ENCODE results near the gene NCL.

DNA sequence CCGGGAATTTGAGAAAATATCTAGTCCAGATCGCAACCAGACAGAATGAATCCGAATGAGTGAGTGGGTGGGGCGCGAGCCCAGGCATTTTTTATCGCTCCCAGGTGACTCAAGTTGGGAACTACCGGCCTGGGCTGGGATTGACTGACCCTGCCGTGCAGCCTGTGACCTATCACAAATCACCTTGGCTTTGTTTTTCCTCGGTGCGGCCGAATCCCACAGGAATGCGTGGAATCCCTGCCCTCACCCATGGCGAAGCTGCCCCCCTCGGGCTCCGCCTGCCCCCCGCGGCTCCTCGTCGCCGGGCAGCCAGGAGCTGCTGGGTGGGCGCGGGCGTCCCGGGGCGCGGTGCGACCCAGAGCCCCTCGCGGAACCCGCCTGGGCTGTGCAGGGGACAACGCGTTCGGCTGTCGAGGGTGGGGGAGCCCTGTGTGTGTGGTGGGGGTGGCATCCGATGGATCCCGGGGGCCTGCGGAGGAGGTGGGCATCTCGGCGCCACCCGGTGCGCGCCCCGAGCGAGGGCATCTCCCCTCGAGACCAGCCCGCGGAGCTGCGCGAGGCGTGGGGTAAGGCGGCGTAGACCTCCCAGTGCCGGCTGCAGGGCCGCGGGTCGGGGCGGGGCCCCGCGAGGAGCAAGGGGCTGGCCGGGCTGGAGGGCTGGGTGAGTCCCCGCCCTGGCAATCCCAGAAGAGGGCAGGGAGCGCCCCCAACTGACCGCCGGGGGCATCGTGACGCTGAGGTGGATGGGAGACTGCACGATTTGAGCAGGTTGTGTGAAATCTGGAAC is 52.3 kb downstream of the NCL start:
- TF ChIP-seq EP300 (IDR thresholded peaks at IDR 0.05; ENCODE audit: low read depth) (no peak), POLR2A (IDR thresholded peaks at IDR 0.05) (peak; percentile 50), POLR2AphosphoS5 (IDR thresholded peaks at IDR 0.05) (peak in 1 of 3 donors; percentile 49)
- TF ChIP-seq, protein P1, sequence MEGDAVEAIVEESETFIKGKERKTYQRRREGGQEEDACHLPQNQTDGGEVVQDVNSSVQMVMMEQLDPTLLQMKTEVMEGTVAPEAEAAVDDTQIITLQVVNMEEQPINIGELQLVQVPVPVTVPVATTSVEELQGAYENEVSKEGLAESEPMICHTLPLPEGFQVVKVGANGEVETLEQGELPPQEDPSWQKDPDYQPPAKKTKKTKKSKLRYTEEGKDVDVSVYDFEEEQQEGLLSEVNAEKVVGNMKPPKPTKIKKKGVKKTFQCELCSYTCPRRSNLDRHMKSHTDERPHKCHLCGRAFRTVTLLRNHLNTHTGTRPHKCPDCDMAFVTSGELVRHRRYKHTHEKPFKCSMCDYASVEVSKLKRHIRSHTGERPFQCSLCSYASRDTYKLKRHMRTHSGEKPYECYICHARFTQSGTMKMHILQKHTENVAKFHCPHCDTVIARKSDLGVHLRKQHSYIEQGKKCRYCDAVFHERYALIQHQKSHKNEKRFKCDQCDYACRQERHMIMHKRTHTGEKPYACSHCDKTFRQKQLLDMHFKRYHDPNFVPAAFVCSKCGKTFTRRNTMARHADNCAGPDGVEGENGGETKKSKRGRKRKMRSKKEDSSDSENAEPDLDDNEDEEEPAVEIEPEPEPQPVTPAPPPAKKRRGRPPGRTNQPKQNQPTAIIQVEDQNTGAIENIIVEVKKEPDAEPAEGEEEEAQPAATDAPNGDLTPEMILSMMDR (IDR thresholded peaks at IDR 0.05), result peak; percentile 75 to 88 (median 85)
